Trophoblast cell (in vitro differentiated cells and primary cell): ENCODE data around the gene E2F7.
A peak's percentile ranks its signal among the peaks of the same experiment; 100 is the strongest.

Experiments
- DNase-seq, 2 donors: peaks; one replicate each; pipeline ENCODE4 v3.0.0-alpha.2; 2016
- H2AFZ ChIP-seq: 2 replicates; pipeline ENCODE4 v1.6.1; 2013; ENCODE audit warnings: low read length, moderate library complexity, mild to moderate bottlenecking; ENCODE audit not compliant: insufficient read depth, poor library complexity
- H2AK5ac ChIP-seq: 2 replicates; pipeline ENCODE4 v1.6.1; 2013; ENCODE audit warnings: mild to moderate bottlenecking, low read length
- H2BK120ac ChIP-seq: 2 replicates; pipeline ENCODE4 v1.6.1; 2013; ENCODE audit warnings: low read length, mild to moderate bottlenecking, moderate library complexity; ENCODE audit not compliant: insufficient read depth, poor library complexity
- H2BK12ac ChIP-seq: 2 replicates; pipeline ENCODE4 v1.6.1; 2013; ENCODE audit warnings: mild to moderate bottlenecking, low read length, moderate library complexity
- H2BK5ac ChIP-seq: 2 replicates; pipeline ENCODE4 v1.6.1; 2013; ENCODE audit warnings: low read length, low read depth, moderate library complexity, mild to moderate bottlenecking; ENCODE audit not compliant: poor library complexity
- H3K14ac ChIP-seq: 2 replicates; pipeline ENCODE4 v1.6.1; 2013; ENCODE audit warnings: mild to moderate bottlenecking, low read length
- H3K18ac ChIP-seq: 2 replicates; pipeline ENCODE4 v1.6.1; 2013; ENCODE audit warnings: mild to moderate bottlenecking, low read length
- H3K23ac ChIP-seq: 2 replicates; pipeline ENCODE4 v1.6.1; 2013; ENCODE audit warnings: low read length
- H3K27ac ChIP-seq: 2 replicates; pipeline ENCODE4 v1.5.1; 2013; ENCODE audit warnings: low read depth, mild to moderate bottlenecking, inconsistent platforms, low read length, moderate library complexity
- H3K27me3 ChIP-seq: 2 replicates; pipeline ENCODE4 v1.6.1; 2013; ENCODE audit warnings: inconsistent platforms, mild to moderate bottlenecking, low read length, moderate library complexity; ENCODE audit not compliant: insufficient read depth
- H3K36me3 ChIP-seq, 2 experiments: 1 replicate in 1 of 2; 2 replicates in 1 of 2; pipeline ENCODE4 v1.6.1; 2013; ENCODE audit warnings: low read length in 2 of 2, mild to moderate bottlenecking in 2 of 2, moderate library complexity in 1 of 2; ENCODE audit not compliant: insufficient read depth in 2 of 2, control insufficient read depth in 1 of 2
- H3K4ac ChIP-seq: 2 replicates; pipeline ENCODE4 v1.6.1; 2013; ENCODE audit warnings: low read depth, mild to moderate bottlenecking, low read length, moderate library complexity
- H3K4me1 ChIP-seq, 2 experiments: 1 replicate in 1 of 2; 2 replicates in 1 of 2; pipeline ENCODE4 v1.6.1; 2013; ENCODE audit warnings: low read length in 2 of 2, mild to moderate bottlenecking in 2 of 2, moderate library complexity in 1 of 2; ENCODE audit not compliant: insufficient read depth in 2 of 2, control insufficient read depth in 1 of 2
- H3K4me2 ChIP-seq: 2 replicates; pipeline ENCODE4 v1.6.1; 2013; ENCODE audit warnings: inconsistent platforms, mild to moderate bottlenecking, low read length, moderate library complexity
- H3K4me3 ChIP-seq: 2 replicates; pipeline ENCODE4 v1.5.1; 2013; ENCODE audit warnings: mild to moderate bottlenecking, low read depth, low read length, inconsistent platforms
- H3K79me1 ChIP-seq: one replicate; pipeline ENCODE4 v1.6.1; 2013; ENCODE audit warnings: low read length
- H3K79me2 ChIP-seq: 2 replicates; pipeline ENCODE4 v1.6.1; 2013; ENCODE audit warnings: low read length, mild to moderate bottlenecking; ENCODE audit not compliant: control insufficient read depth, insufficient read depth, poor library complexity
- H3K9ac ChIP-seq: 2 replicates; pipeline ENCODE4 v1.6.1; 2013; ENCODE audit warnings: mild to moderate bottlenecking, low read length
- H3K9me3 ChIP-seq: 2 replicates; pipeline ENCODE4 v1.6.1; 2013; ENCODE audit warnings: low read depth, mild to moderate bottlenecking, control low read depth, inconsistent platforms, low read length; ENCODE audit not compliant: insufficient read depth
- H4K12ac ChIP-seq: 2 replicates; pipeline ENCODE4 v1.6.1; 2013; ENCODE audit warnings: low read depth, mild to moderate bottlenecking, low read length, moderate library complexity
- H4K8ac ChIP-seq: 2 replicates; pipeline ENCODE4 v1.6.1; 2013; ENCODE audit warnings: low read depth, mild to moderate bottlenecking, low read length, moderate library complexity
- H4K91ac ChIP-seq: one replicate; pipeline ENCODE4 v1.6.1; 2013; ENCODE audit warnings: low read depth, mild to moderate bottlenecking, low read length, moderate library complexity
- WGBS: extraction: QIAGEN DNeasy Blood & Tissue Kit; methylation state at CpG from one replicate; pipeline ENCODE4 v1.1.7; 2013; ENCODE audit warnings: missing lambda C conversion rate; ENCODE audit not compliant: insufficient read length, insufficient coverage; ENCODE audit errors: extremely low coverage; 5-methylcytosine and 5-hydroxymethylcytosine counted together

Gene E2F7

DNA sequence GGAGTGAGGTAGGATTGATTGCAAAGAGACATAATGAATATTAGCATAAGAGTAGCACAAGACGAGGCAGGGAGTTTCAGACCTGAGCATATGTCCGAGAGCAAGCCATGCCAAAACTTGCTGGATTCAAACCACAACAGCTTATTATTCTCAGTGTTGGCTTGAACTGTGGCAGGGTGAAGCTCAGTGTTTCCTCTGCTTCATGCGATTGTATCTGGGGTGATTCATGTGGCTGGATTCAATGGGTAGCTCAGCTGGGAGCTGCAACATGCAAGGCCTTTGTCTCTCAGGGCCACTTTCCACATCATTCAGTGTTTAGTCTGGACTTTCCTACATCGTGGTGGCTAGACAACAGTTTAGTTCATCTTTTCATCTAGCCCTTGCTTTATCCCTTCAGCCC lies 22.1 kb upstream of the E2F7 start:
- Histone ChIP-seq H2BK5ac (no peak overlapping the region), H3K4me1 (no peaks in the 10 kb centered on the region), H3K23ac (no peak overlapping the region), H3K4me2 (no peak overlapping the region), H2BK120ac (no peak overlapping the region), H3K9ac (no peak overlapping the region), H3K79me1 (no peaks in the 10 kb centered on the region), H3K9me3 (no peaks in the 10 kb centered on the region), H3K4ac (no peak overlapping the region), H3K14ac (no peak overlapping the region), H3K18ac (no peak overlapping the region), H3K4me3 (no peak overlapping the region), H3K27ac (no peak overlapping the region), H2AFZ (no peak overlapping the region), H2BK12ac (no peak overlapping the region), H3K36me3 (no peaks in the 10 kb centered on the region), H4K91ac (no peak overlapping the region), H4K8ac (no peak overlapping the region), H4K12ac (no peak overlapping the region), H2AK5ac (no peak overlapping the region), H3K27me3 (no peaks in the 10 kb centered on the region), H3K79me2 (no peaks in the 10 kb centered on the region)
- peak in 1 of 2 donors; percentile 12 for DNase-seq
- no CpG with 5 or more reads among the region's 4 CpGs for WGBS

DNA sequence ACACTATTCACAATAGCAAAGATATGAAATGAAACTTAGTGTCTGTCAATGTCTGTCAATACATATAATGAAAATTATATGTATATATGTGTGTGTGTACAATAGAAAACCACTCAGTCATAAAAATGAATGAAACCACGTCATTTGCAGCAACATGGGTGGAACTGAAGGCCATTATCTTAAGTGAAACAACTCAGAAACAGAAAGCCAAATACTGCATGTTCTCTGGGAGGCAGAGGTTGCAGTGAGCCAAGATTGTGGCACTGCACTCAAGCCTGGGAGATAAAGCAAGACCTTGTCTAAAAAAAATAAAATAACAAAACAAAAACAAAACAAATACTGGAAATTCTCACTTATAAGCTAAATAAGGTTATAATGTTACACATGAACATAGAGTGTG lies 16.7 kb upstream of the E2F7 start:
- Histone ChIP-seq H3K4ac (no peak overlapping the region), H3K4me3 (no peak overlapping the region), H2BK5ac (no peak overlapping the region), H3K14ac (no peak overlapping the region), H3K79me1 (no peaks in the 10 kb centered on the region), H4K91ac (no peak overlapping the region), H3K9me3 (no peaks in the 10 kb centered on the region), H3K27me3 (no peaks in the 10 kb centered on the region), H3K4me1 (no peaks in the 10 kb centered on the region), H3K9ac (no peak overlapping the region), H3K23ac (no peak overlapping the region), H3K18ac (no peak overlapping the region), H4K12ac (no peak overlapping the region), H3K4me2 (no peak overlapping the region), H2BK120ac (no peak overlapping the region), H2AK5ac (no peak overlapping the region), H2AFZ (no peak overlapping the region), H3K36me3 (no peaks in the 10 kb centered on the region), H3K27ac (no peak overlapping the region), H2BK12ac (no peak overlapping the region), H4K8ac (no peak overlapping the region), H3K79me2 (no peaks in the 10 kb centered on the region)
- DNase-seq = no peak
- WGBS = no CpG with 5 or more reads among the region's 1 CpG

DNA sequence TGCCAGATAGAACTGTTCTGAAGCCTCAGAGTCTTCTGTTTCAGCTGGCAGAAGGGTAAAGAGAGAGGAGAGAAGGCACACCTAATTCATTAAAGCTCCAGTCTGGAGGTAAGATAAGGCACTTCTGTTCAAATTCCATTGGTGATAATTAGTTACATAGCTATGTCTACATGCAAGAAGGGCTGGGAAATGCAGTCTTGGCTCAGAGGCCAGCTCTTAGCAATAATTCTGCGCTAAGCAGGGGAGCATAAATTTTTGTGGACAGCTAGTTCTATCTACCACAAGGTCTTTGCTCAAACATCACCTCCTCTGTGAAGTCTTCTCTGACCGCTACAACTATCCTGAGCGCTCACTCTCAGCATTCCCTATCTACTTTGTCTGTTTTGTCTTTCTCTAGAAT lies 14.3 kb upstream of the E2F7 start:
- Histone ChIP-seq H3K27me3 (no peaks in the 10 kb centered on the region), H3K79me1 (no peaks in the 10 kb centered on the region), H3K18ac (no peak overlapping the region), H4K8ac (no peak overlapping the region), H2BK120ac (no peak overlapping the region), H3K23ac (no peak overlapping the region), H2BK5ac (no peak overlapping the region), H3K4me1 (no peaks in the 10 kb centered on the region), H4K91ac (no peak overlapping the region), H3K9me3 (no peaks in the 10 kb centered on the region), H3K27ac (no peak overlapping the region), H3K4ac (no peak overlapping the region), H3K4me3 (no peak overlapping the region), H3K9ac (no peak overlapping the region), H3K36me3 (no peaks in the 10 kb centered on the region), H2AFZ (no peak overlapping the region), H4K12ac (no peak overlapping the region), H2BK12ac (no peak overlapping the region), H3K14ac (no peak overlapping the region), H3K79me2 (no peaks in the 10 kb centered on the region), H2AK5ac (no peak overlapping the region), H3K4me2 (no peak overlapping the region)
- DNase-seq = no peak
- WGBS = no CpG with 5 or more reads among the region's 3 CpGs

DNA sequence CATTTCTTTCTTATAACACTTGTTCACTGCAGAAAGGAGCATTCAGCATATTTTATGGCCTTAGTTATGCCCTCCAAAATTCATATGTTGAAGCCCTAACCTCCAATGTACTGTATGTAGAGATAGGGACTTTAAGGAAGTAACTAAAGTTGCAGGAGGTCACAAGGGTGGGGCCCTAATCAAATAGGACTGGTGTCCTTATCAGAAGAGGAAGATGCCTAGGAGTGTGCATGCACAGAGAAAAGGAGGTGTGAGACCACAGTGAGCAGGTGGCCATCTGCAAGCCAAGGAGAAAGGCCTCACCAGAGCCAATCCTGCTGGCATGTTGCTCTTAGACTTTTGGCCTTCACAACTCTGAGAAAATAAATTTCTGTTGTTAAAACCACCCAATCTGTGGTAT lies 12.9 kb upstream of the E2F7 start:
- H2AFZ ChIP-seq = no peak overlapping the region
- H4K12ac ChIP-seq = no peak overlapping the region
- no peak overlapping the region for H3K14ac ChIP-seq
- H3K79me1 ChIP-seq = no peaks in the 10 kb centered on the region
- H4K8ac ChIP-seq = no peak overlapping the region
- no peak overlapping the region for H3K4ac ChIP-seq
- no peak for DNase-seq
- H2BK120ac ChIP-seq = no peak overlapping the region
- H3K27me3 ChIP-seq = no peaks in the 10 kb centered on the region
- H3K36me3 ChIP-seq = no peaks in the 10 kb centered on the region
- H3K9ac ChIP-seq = no peak overlapping the region
- H3K4me2 ChIP-seq = no peak overlapping the region
- no peaks in the 10 kb centered on the region for H3K79me2 ChIP-seq
- H3K23ac ChIP-seq = no peak overlapping the region
- H3K27ac ChIP-seq = no peak overlapping the region
- H2BK5ac ChIP-seq = no peak overlapping the region
- no peaks in the 10 kb centered on the region for H3K9me3 ChIP-seq
- H3K4me3 ChIP-seq = no peak overlapping the region
- no peak overlapping the region for H4K91ac ChIP-seq
- H3K18ac ChIP-seq = no peak overlapping the region
- no peaks in the 10 kb centered on the region for H3K4me1 ChIP-seq
- no peak overlapping the region for H2AK5ac ChIP-seq
- H2BK12ac ChIP-seq = no peak overlapping the region

DNA sequence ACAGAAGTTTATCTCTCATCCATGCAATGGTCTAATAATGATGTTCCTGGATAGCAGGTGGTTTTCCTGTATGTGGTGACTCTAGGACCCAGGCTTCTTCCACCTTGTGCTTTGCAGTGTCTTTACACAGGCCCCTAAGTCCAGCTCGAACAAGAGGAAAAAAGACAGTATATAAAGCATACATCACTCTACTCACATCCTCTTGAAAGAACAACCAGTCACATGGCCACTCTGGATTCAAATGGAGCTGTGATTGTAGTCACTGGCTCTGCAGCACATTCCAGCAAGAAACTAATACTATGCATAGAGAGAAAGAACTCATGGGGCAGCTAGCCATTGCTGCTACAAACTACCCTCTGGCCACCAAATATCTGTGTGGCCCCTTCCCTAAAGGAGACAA lies 11.5 kb upstream of the E2F7 start:
- H3K4ac ChIP-seq = no peak overlapping the region
- WGBS = no CpG with 5 or more reads among the region's 1 CpG

More for the DNA sequence above, 11.5 kb upstream of the E2F7 start:
- H3K79me1 ChIP-seq = no peaks in the 10 kb centered on the region
- H2BK120ac ChIP-seq = no peak overlapping the region
- no peak overlapping the region for H3K23ac ChIP-seq
- no peak overlapping the region for H3K18ac ChIP-seq
- H3K4me1 ChIP-seq = no peaks in the 10 kb centered on the region
- no peak overlapping the region for H2AK5ac ChIP-seq
- no peak overlapping the region for H3K14ac ChIP-seq
- no peak overlapping the region for H3K9ac ChIP-seq
- H4K12ac ChIP-seq = no peak overlapping the region
- H4K91ac ChIP-seq = no peak overlapping the region
- H3K27ac ChIP-seq = no peak overlapping the region
- no peaks in the 10 kb centered on the region for H3K27me3 ChIP-seq
- DNase-seq = no peak
- no peak overlapping the region for H3K4me3 ChIP-seq
- no peak overlapping the region for H2BK5ac ChIP-seq
- H3K4me2 ChIP-seq = no peak overlapping the region
- no peaks in the 10 kb centered on the region for H3K36me3 ChIP-seq
- H3K79me2 ChIP-seq = no peaks in the 10 kb centered on the region
- no peaks in the 10 kb centered on the region for H3K9me3 ChIP-seq
- H4K8ac ChIP-seq = no peak overlapping the region
- H2AFZ ChIP-seq = no peak overlapping the region
- no peak overlapping the region for H2BK12ac ChIP-seq
